A549 (cell line): ENCODE measurements around the gene TRERF1. TPM values are rescaled to one million over a fixed set of nuclear protein-coding genes. Genes with fewer than 3 reads are reported as not detected.

Experiments
- ATAC-seq, 2 experiments: fragments of 200-7000 bp in 1 of 2; fragments of >200 bp in 1 of 2; cut with Nextera tagmentation in 1 of 2; cut with Tn5 transposase in 1 of 2; 3 replicates each; pipeline versions ENCODE4 v1.8.0 to v1.9.1; 2018 to 2020; ENCODE audit warnings: mild to moderate bottlenecking in 1 of 2, moderate library complexity in 1 of 2
- CTCF ChIA-PET: fragments of 300-600 bp; sonication (Branson Sonifier 250); formaldehyde crosslinking; extraction: SDS; loops from one replicate; lab custom pipeline; 2021; ENCODE audit warnings: antibody characterized with exemption, inconsistent platforms; lab: Yijun Ruan, JAX
- POLR2A ChIA-PET: fragments of 350-600 bp; formaldehyde crosslinking; extraction: SDS; loops from one replicate; lab custom pipeline; 2021; ENCODE audit warnings: antibody characterized with exemption, inconsistent platforms; lab: Yijun Ruan, JAX
- DNase-seq, 2 experiments: peaks; one replicate each; pipeline versions ENCODE4 v3.0.0 to v3.0.0-alpha.2; 2011 to 2016; ENCODE audit warnings: low read depth in 1 of 2, low spot score in 1 of 2
- FAIRE-seq: peaks from 2 replicates; lab custom pipeline; 2011; peaks lifted over from hg19 to GRCh38; lab: Jason Lieb, UNC
- H3K27ac ChIP-seq, 2 experiments: fragments of >200 bp; sonication (Bioruptor Twin); formaldehyde crosslinking; 3 replicates each; pipeline ENCODE4 v1.5.1; 2016 to 2017
- H3K4me1 ChIP-seq: fragments of >200 bp; sonication (Bioruptor Twin); formaldehyde crosslinking; 3 replicates; pipeline ENCODE4 v1.6.1; 2016
- H3K4me2 ChIP-seq: fragments of >200 bp; sonication (Bioruptor Twin); formaldehyde crosslinking; 3 replicates; pipeline ENCODE4 v1.6.1; 2016
- H3K4me3 ChIP-seq: fragments of >200 bp; sonication (Bioruptor Twin); formaldehyde crosslinking; 3 replicates; pipeline ENCODE4 v1.5.1; 2016
- H3K9me3 ChIP-seq: fragments of >200 bp; sonication (Bioruptor Twin); formaldehyde crosslinking; 3 replicates; pipeline ENCODE4 v1.6.1; 2016
- BHLHE40 ChIP-seq: IDR thresholded peaks from 2 replicates; pipeline ENCODE4 v1.6.1; 2012; ENCODE audit warnings: low read depth, low read length, inconsistent platforms
- CHD2 ChIP-seq: fragments of 150-350 bp; IDR thresholded peaks from 2 replicates; pipeline ENCODE4 v1.6.1; 2014; ENCODE audit warnings: low read length; ENCODE audit not compliant: partially characterized antibody
- EHF ChIP-seq: fragments of 250-450 bp; sonication (Bioruptor Pico); IDR thresholded peaks from 2 replicates; pipeline ENCODE4 v1.5.0; 2020; ENCODE audit warnings: mild to moderate bottlenecking
- EP300 ChIP-seq, 2 experiments: fragments of >200 bp; sonication (Bioruptor Twin); formaldehyde crosslinking; IDR thresholded peaks; 2 replicates in 1 of 2; 3 replicates in 1 of 2; pipeline ENCODE4 v1.6.1; 2016 to 2017
- ESRRA ChIP-seq: fragments of 150-350 bp; IDR thresholded peaks from 2 replicates; pipeline ENCODE4 v1.6.1; 2014; ENCODE audit warnings: mild to moderate bottlenecking, low read length, borderline replicate concordance
- FOXS1 ChIP-seq: fragments of 250-450 bp; sonication (Bioruptor Pico); IDR thresholded peaks from 2 replicates; pipeline ENCODE4 v1.5.0; 2020; ENCODE audit warnings: mild to moderate bottlenecking, moderate library complexity
- GATA3 ChIP-seq: IDR thresholded peaks from 2 replicates; pipeline ENCODE4 v1.6.1; 2012; ENCODE audit warnings: borderline replicate concordance
- KDM1A ChIP-seq: fragments of 200-600 bp; sonication (generic); IDR thresholded peaks from 2 replicates; pipeline ENCODE4 v1.6.1; 2016; ENCODE audit warnings: low read depth, mild to moderate bottlenecking
- MAX ChIP-seq: IDR thresholded peaks from 2 replicates; pipeline ENCODE4 v1.6.1; 2012
- NFE2L2 ChIP-seq: fragments of 150-350 bp; conservative IDR thresholded peaks from 2 replicates; pipeline ENCODE4 v1.6.1; 2014; ENCODE audit warnings: low read length
- PHF8 ChIP-seq: fragments of 200-600 bp; sonication (generic); IDR thresholded peaks from 2 replicates; pipeline ENCODE4 v1.6.1; 2016; ENCODE audit warnings: low read depth, mild to moderate bottlenecking, antibody characterized with exemption, moderate library complexity, borderline replicate concordance
- POLR2A ChIP-seq: IDR thresholded peaks from 2 replicates; pipeline ENCODE4 v1.6.1; 2012; ENCODE audit warnings: mild to moderate bottlenecking, low read length
- POLR2AphosphoS2 ChIP-seq: conservative IDR thresholded peaks from 2 replicates; pipeline ENCODE4 v1.6.1; 2012; ENCODE audit warnings: low read length, improper control_type of control experiment, inconsistent platforms
- RAD21 ChIP-seq, 2 experiments: fragments of >200 bp in 1 of 2; sonication (Bioruptor Twin) in 1 of 2; formaldehyde crosslinking in 1 of 2; IDR thresholded peaks in 1 of 2; conservative IDR thresholded peaks in 1 of 2; 2 replicates in 1 of 2; 3 replicates in 1 of 2; pipeline ENCODE4 v1.6.1; 2012 to 2018; ENCODE audit warnings: inconsistent platforms in 1 of 2
- RFX5 ChIP-seq: fragments of 450-650 bp; IDR thresholded peaks from 2 replicates; pipeline ENCODE4 v1.7.1; 2014; ENCODE audit warnings: antibody characterized with exemption, mild to moderate bottlenecking, moderate library complexity
- SMC3 ChIP-seq: fragments of >200 bp; sonication (Bioruptor Twin); formaldehyde crosslinking; IDR thresholded peaks from 3 replicates; pipeline ENCODE4 v1.6.1; 2018; ENCODE audit warnings: inconsistent platforms
- SREBF2 ChIP-seq: fragments of 450-650 bp; IDR thresholded peaks from 2 replicates; pipeline ENCODE4 v1.6.1; 2014; ENCODE audit warnings: mild to moderate bottlenecking, moderate library complexity
- TFCP2L1 ChIP-seq: fragments of 250-450 bp; sonication (Bioruptor Pico); IDR thresholded peaks from 2 replicates; pipeline ENCODE4 v1.5.0; 2021; ENCODE audit warnings: mild to moderate bottlenecking
- TP53 ChIP-seq: fragments of 250-450 bp; sonication (Bioruptor Pico); IDR thresholded peaks from 2 replicates; pipeline ENCODE4 v1.5.0; 2021; ENCODE audit warnings: mild to moderate bottlenecking, moderate library complexity
- ZFP36 ChIP-seq: fragments of 450-650 bp; IDR thresholded peaks from 2 replicates; pipeline ENCODE4 v1.6.1; 2014; ENCODE audit warnings: borderline replicate concordance; ENCODE audit not compliant: partially characterized antibody
- ZNF302 ChIP-seq: fragments of 250-450 bp; sonication (Bioruptor Pico); IDR thresholded peaks from 2 replicates; pipeline ENCODE4 v1.9.0; 2021; ENCODE audit warnings: inconsistent platforms, mild to moderate bottlenecking, moderate library complexity
- WGBS: methylation state at CpG from one replicate; pipeline ENCODE4 v1.1.6; 2017; ENCODE audit errors: missing lambda C conversion rate; 5-methylcytosine and 5-hydroxymethylcytosine counted together
- polyA plus RNA-seq, 4 experiments: library from polyadenylated mRNA; depleted of rRNA in 3 of 4; stranded (reverse); fragments of >200 nt; fragmentation: RNase III in 1 of 4; extraction: RNeasy Plus Mini Kit Qiagen cat#74134 plus additional on column Dnase treatment in 1 of 4; gene quantifications; 2 replicates in 3 of 4; 3 replicates in 1 of 4; pipeline ENCODE4 v1.2.3, GENCODE V29; 2011 to 2017
- TF ChIP-seq, protein P1 (sequence below): fragments of 250-450 bp; sonication (Bioruptor Pico); IDR thresholded peaks from 2 replicates; pipeline ENCODE4 v1.5.0; 2021; ENCODE audit warnings: mild to moderate bottlenecking, moderate library complexity, borderline replicate concordance

The TRERF1 gene
- polyA plus RNA-seq, 2 of the 4 experiments (the other 2 are of a cell fraction): 2.4 to 3.5 TPM

- TF ChIP-seq TP53 (CRISPR knock-in tag): no peak
- no peak for TF ChIP-seq EP300 (IDR thresholded peaks at IDR 0.05)
- no peak for TF ChIP-seq MAX
- TF ChIP-seq POLR2A: no peak
- no peak for TF ChIP-seq SMC3
- no peak for TF ChIP-seq PHF8
- TF ChIP-seq ZNF302 (CRISPR knock-in tag): no peak
- TF ChIP-seq, protein P1, sequence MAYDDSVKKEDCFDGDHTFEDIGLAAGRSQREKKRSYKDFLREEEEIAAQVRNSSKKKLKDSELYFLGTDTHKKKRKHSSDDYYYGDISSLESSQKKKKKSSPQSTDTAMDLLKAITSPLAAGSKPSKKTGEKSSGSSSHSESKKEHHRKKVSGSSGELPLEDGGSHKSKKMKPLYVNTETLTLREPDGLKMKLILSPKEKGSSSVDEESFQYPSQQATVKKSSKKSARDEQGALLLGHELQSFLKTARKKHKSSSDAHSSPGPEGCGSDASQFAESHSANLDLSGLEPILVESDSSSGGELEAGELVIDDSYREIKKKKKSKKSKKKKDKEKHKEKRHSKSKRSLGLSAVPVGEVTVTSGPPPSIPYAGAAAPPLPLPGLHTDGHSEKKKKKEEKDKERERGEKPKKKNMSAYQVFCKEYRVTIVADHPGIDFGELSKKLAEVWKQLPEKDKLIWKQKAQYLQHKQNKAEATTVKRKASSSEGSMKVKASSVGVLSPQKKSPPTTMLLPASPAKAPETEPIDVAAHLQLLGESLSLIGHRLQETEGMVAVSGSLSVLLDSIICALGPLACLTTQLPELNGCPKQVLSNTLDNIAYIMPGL (CRISPR knock-in tag): no peak
- TF ChIP-seq ESRRA: no peak
- TF ChIP-seq RAD21 (conservative IDR thresholded peaks at IDR 0.05 in 1 of 2, IDR thresholded peaks at IDR 0.05 in 1 of 2): no peak
- TF ChIP-seq NFE2L2: no peak
- no peak for TF ChIP-seq RFX5
- no peak for TF ChIP-seq FOXS1 (CRISPR knock-in tag)
- TF ChIP-seq POLR2AphosphoS2: no peak
- TF ChIP-seq CHD2: no peak
- no peak for TF ChIP-seq TFCP2L1 (CRISPR knock-in tag)
- H3K4me1 ChIP-seq: peaks cover 36% of the 10 kb centered on the region
- WGBS: 79% methylated on average over 3 of the region's 3 CpGs
- no peak overlapping the region for H3K4me3 ChIP-seq
- H3K9me3 ChIP-seq: no peaks in the 10 kb centered on the region
- no peak overlapping the region for H3K4me2 ChIP-seq
- no peak overlapping the region for H3K27ac ChIP-seq
- no peak for DNase-seq
- ChIA-PET CTCF (interaction anchor here (0.6 to 1.0 kb wide), 2 partner anchors 23 to 192 kb away, joined by 3 to 4 read pairs; no protein-coding TSS in a partner anchor), POLR2A (no interaction called here)
- FAIRE-seq: no peak
- no peak for ATAC-seq
Observed at GRCh38 chr6:42355416-42355815, 96.3 kb downstream of the TRERF1 start.

DNA sequence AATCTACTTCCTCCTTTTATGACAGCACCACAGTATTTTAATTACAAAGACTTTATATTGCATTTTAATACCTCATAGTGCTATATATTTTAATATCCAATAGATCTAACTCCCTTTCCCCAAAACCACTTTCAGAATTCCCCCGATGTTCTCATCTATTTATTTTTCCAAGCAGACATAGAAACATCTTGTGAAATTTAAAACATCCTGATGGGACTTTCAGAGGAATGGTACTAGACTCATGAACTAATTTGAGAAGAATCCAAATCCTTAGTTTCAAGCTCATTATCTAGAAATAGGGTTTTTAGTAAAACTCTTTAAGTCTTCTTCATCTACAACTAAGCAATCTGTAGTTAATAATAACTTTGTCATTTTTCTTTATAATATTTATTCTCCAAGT, 97.0 kb downstream of the TRERF1 start:
- CTCF ChIA-PET: interaction anchor here (1.0 kb wide), 1 partner anchor 193 kb away, joined by 3 read pairs; no protein-coding TSS in a partner anchor
- TF ChIP-seq KDM1A (no peak), BHLHE40 (no peak), EHF (CRISPR knock-in tag) (no peak), SREBF2 (no peak), GATA3 (no peak), TFCP2L1 (CRISPR knock-in tag) (no peak), ZFP36 (no peak)
- TF ChIP-seq, protein P1 (CRISPR knock-in tag): no peak
- WGBS: 26% methylated on average over 1 of the region's 1 CpG

More for the DNA sequence above, 97.0 kb downstream of the TRERF1 start:
- no peak overlapping the region for H3K27ac ChIP-seq
- ATAC-seq (no peak), FAIRE-seq (no peak), DNase-seq (no peak)
- no peaks in the 10 kb centered on the region for H3K9me3 ChIP-seq
- peaks cover 36% of the 10 kb centered on the region for H3K4me1 ChIP-seq
- no peak overlapping the region for H3K4me3 ChIP-seq
- POLR2A ChIA-PET: no interaction called here
- no peak overlapping the region for H3K4me2 ChIP-seq
